Stimulated activated CD4-positive, alpha-beta T cell treated with anti-CD3 and anti-CD28 coated beads, Interleukin-4, amount 100 ng/mL, for 48 hours (primary cell): ENCODE measurements around the gene SPINK14.

Source experiments
- DNase-seq, 2 donors: peaks; one replicate each; pipeline ENCODE4 v3.0.0-alpha.2; 2020; ENCODE audit warnings: low read depth in 2 of 2

The SPINK14 gene, protein sequence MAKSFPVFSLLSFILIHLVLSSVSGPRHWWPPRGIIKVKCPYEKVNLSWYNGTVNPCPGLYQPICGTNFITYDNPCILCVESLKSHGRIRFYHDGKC

DNA sequence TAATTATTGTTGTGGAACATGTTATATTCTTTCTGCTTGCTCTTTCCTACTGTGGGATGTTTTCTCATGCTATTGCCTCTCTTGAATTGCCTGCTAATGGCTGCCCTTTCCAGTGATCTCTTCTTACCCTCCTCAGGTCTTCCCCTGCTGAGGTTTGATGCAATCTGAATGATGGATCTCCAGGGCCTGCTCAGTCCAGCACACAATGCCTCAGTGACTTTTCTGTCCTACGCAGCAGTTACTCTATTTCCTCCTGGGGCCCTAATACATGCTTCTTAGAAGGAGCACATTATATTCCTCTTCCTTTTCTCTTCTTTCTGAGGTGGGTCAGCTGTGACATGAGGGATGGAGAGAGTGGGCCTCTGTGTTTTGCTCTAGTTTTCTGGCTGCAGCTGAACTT, at the start of gene SPINK14:
Gene SPINK14, plus strand, starts transcription at position 301 of the 400 bp plus-strand sequence. CDS start 1,187 bp downstream, outside the sequence.
- DNase-seq: no peak

DNA sequence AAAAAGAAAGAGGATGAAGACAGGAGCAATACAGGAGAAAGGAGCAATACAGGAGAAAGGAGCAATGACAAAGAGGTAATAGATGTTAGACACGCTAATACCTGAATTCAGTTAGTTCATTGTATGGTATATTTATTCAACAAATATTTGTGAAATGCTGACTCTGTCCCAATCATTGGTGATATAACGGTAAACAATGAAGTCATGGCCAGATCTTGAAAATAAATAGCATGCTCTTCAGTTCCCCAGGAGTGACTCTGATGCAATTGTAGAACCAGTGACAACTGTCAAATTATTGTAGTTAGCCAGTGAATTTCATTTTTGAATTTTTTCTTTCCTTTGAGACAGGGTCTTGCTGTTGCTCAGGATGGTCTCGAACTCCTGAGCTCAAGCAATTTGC, 48.0 kb upstream of the SPINK14 start:
- DNase-seq: no peak

DNA sequence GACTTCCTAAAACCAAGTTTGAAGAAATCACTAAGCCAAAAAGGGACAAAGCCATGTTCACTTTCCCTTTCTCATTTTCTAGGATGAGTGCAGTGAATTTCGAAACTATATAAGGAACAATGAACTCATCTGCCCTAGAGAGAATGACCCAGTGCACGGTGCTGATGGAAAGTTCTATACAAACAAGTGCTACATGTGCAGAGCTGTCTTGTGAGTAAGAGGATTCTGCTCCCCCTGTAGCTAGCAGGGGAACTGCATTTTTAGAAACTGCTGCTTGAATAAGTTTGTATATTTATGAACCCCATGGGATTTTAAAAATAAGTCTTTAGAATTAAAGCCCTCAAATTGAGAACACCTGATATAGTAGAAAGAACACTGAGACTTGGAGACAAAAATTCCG, 42.7 kb upstream of the SPINK14 start:
- no peak for DNase-seq

DNA sequence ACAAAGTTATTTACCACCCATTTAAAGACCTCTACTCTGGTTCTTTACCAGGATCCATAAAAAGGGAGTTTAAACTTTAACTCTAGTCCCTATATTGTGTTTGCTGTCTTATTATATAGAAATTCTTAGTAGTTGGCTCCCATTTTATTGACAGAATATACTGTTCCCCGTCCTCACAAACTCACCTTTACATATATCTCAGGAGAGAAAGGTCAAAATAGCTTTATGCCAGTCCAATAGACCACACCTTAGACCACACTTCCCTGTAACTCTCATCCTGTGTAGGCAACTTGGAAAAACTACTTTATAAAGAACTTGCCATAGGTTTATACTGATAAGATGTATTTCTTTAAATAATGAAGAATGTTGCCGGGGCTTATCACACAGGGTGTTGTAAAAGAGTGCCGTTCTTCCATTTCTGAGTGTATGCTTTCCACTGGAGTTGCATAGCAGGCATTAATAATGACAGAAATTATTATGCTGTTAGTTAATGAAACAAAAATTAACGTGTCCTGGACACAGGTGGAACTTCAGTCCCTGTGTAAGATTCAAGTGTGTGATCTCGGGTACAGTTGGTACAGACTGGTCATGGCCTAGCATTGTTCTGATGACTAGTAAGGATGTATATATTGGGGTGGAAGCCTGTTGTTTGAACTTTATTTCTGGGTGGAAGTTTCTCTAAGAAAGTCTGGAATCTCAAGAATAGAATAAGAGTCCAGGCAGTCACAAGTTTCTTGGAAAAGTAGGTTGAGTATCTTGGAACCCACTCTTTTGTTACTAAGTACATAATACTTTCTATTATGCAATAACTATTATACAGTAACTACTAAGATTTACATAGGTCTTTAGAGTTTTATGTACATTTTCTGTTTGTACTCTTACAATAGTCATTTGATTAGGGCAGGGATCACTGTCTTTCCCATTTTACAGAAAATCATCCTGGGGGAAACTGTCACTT, 33.0 kb upstream of the SPINK14 start:
- no peak for DNase-seq

DNA sequence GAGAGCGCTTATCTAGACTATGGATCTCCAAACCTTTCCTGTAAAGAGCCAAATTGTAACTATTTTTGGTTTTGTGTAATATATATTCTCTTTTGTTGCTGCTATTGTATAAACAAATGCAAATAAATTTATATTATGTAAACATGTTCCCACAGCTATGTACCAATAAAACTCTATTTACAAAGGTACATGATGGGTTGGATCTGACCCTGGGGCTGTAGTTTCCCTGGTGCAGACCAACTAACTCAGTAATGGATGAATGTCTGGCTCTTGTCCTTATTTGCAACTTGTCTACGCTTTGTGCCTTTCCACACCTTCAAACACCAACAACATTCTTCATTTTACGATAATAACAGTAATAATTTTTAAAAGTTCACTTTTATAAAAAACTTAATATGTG, 27.5 kb upstream of the SPINK14 start:
- no peak for DNase-seq

DNA sequence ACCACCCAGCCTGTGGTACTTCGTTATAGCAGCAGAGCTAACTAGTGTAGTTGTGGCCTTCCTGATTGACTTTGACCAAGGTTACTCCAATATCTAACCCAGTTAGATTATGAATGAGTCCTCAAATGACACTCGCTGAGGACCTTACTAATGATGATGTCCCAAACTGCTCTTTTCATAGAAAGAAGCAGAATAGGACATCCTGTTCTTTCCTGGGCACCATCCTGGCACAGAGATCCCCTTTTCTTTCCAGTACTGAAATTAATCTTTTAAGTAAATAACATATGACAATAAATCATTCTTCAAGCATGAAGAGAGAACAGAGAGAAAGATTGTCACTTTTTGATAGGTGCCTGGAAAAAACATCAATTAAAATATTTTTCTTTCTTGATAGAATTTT, 26.7 kb upstream of the SPINK14 start:
- no peak for DNase-seq

DNA sequence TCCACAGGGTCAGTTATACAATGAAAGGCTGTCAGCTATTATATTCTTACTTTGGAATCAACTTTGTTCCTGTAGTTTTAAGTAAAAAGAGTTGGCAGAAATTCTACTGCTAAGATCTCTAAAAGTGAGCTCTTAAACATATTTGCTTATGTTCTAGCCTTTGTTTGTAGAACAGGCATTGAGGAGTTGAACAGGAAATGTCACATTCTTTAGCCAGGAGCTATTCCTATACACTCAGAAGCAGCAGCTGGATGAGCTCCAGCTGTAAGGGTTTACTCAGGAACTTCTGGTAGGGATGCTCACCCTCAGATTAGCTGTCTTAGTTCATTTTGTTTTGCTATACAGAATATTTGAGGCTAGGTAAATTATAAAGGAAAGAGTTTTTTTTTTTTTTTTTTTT, 22.4 kb upstream of the SPINK14 start:
- DNase-seq: no peak

DNA sequence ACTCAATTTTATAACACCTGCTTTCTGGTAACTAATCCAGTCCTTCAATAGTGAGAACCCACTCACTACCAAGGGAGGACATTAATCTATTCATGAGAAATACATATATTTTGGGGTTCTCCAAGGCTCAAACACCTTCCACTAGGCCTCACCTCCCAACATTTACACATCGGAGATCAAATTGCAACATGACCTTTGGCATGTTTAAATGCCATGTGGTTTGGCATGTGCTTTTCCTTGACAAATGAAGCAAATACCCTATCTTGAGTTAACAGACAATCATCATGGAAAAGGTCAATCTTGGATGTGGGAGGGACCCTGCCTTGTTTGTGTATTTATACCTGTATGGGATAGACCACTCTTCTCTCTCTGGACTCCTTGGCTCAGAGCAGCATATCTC, 21.9 kb upstream of the SPINK14 start:
- no peak for DNase-seq

DNA sequence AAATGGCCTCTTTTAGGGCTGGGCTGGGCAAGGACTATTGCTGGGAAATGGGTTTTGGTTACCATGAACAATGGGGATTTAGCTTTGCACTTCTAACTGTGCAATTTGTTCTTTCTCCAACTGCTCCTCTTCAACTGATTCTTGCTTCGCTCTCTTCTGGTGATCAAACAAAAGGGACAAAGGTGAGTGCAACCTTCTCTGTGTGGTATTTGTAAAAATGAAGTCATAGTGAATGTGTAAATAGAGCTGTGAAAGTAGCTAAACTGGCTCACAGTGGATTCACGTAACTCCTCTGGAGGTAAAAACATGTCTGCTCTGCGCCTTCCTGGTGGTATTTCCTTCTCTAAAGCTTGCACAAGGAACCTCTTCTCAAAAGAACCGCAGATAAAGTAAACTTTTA, 20.9 kb upstream of the SPINK14 start:
- no peak for DNase-seq

DNA sequence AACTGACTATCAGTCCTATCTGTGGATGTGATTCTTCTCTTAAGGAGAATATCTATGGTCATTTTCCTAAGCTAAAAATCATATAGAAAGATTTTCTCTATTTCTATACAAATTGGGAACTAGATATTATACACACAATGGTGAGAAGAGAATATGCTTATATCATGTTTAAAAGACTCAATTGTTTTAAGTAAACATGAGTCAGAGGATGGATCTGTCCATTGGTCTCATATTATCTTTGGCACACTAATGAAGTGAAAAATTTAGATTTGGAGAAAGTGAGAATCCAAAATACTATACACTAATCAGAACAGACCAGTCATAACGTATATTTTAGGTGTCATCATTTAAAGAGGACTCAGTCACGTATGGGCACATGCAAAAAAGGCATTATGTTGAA, 16.5 kb upstream of the SPINK14 start:
- no peak for DNase-seq

DNA sequence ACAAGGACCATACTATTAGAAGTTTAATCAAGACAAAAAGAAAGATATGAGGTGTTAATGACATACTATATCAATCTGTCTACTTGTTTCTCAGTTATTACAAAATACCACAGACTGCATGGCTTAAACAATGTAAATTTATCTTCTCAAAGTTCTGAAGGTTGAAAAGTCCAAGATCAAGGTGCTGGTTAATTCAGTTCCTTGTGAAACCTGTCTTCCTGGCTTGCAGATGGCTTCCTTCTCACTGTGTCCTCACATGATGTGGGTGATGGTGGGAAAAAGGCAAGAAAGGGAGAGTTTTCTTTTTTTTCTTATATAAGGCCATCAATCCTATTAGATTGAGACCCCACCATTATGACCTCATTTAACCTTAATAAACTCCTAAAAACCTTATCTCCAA, 15.6 kb upstream of the SPINK14 start:
- no peak for DNase-seq

DNA sequence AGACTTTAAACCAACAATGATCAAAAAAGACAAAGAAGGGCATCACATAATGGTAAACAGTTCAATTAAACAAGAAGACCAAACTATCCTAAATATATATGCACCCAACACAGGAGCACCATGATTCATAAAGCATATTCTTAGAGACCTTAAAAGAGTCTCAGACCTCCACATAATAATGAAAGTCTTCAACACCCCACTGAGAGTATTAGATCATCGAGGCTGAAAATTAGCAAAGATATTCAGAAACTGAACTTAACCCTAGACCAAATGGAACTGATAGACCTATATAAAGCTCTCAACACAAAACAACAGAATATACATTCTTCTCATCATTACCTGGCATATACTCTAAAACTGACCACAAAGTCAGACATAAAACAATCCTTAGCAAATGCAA, 11.7 kb upstream of the SPINK14 start:
- DNase-seq: no peak

DNA sequence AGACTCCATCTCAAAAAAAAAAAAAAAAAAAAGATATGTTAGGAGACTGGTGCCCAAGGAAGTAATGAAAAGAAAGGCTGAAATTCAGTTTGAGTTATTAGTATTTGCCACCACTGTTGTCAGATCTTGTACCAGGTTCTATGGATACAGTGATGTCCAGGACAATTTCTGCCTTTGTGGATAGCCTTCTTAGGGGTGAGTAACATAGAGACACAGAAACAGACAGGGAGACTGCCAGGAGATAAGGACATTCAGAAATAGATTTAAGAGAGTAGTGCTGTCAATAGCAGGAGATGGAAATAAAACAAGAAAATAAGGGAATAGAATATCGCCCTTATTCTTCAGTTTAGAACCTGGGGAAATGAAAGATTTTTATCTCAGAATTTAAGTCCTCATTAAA, 6.3 kb upstream of the SPINK14 start:
- no peak for DNase-seq

DNA sequence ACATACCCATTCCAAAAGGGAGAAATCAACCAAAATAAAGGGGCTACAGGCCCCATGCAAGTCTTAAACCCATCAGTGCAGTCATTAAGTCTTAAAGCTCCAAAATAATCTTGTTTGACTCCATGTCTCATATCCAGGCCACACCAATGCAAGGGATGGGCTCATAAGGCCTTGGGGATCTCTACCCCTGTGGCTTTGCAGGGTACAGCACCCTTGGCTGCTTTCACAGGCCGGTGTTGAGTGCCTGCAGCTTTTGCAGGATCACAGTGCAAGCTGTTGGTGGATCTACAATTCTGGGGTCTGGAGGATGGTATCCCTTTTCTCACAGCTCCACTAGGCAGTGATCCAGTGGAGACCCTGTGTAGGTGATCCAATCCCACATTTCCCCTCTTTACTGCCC, 5.0 kb upstream of the SPINK14 start:
- no peak for DNase-seq

DNA sequence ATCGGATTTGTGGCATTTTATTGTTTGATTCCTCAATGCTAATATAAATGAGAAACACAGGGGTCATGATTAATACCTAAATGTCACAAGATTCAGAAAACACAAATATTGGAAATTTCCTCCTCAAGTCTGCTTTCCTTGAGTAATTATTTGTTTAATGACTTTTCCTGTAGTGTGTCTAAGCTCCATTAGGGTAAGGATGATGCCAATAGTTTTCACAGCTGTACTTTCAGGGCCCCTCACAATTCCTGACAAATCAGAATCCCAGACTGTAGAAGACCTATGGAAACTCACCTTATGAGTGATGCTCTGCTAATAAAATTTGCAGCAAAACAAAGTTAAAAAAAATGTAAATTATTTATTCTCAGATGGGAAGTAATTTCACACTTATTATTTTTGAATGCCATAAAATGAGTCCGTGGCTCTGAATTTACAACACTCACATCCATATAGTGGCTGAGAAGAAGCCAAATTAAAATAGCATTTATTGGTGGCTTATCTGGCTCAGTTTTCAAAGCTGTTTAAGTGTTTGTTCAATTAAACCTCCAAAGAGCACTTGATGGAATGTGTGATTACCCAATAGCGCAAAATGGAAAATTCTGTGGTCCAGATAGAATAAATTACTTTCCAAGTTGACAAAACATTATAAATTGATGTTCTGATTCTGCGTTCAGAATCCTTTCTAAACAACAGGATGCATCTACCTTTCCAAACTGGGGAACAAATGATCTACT, 1.6 kb upstream of the SPINK14 start:
- no peak for DNase-seq

DNA sequence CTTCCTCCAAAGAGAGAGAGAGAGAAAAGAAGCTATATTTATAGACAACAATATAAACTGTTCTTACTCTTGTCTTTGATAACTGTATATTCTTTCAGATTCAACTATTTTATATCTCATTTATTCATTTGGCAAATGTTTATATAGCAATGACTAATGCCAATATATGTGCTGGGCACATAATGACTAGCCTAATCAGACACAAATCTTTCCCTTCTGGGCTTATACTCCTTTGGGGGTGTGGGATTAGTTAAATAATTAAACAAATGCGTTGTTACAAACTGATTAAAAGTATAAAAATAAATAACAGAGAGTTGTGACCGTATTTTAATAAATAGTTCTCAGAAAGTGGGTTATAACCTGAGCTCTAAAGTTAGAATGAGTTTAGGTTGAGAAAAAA, 4.0 kb downstream of the SPINK14 start:
- no peak for DNase-seq

DNA sequence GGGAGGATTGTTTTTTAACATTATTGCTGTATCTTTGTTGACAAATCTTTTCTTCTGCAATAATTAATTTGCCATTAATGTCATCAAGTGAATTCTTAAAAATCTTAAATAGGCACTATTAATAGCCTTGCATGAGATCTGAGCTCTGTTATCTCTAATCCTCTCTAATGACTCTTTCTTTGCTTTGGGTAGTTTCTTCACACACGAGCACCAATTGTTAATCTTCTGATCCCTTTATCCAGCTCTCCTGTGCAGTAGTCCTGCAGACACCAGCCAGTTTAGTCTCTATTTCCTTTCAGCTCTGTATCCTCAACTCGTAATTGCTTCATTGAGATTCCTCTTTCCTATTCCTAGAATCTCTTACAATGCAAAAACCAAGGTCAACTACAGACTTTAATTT, 8.1 kb downstream of the SPINK14 start:
- DNase-seq: no peak

DNA sequence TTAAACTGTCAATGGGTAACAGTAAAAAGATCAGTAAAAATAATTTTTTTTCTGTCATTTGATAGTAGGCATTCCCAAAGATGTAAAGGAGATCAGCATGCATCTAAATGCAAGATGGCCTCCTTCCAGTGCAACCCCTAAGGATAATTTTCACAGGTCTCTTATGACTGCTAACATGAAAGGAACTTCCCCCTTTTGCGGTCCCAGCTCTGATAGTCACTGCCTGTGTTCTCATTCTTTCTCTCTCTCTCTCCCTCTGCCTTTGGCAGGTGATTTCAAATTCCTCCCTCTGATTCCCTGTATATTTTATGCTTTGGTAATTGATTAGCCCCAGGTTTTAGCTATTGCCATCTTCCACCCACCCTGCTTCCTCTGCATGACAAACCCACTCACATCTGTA, 8.9 kb downstream of the SPINK14 start:
- DNase-seq: no peak

DNA sequence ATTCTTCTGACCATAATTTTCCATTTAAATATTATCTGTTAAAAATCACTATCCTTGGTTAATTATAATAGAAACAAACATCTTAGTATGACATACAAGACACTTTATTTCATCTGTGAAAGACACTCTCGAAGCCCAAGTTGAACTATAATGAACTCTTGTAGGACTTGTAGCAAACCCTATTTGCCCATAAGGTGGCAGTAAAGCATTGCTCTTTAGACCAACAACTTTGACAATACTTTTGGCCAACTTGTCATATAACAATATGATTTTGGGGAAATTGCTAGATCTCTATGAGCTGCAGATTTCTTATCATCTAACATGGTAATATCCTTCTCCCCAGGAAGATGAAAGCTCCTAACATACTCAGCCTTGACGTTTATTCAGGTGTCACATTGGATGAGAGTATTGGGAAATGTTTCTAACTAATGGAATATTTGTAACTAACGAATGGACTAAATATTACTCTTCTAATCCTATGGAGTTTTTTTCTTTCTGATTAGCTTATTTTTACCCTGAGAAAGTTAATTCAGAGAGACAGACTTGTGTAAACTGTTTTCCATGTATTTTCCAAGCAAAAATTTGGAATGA, 11.0 kb downstream of the SPINK14 start:
- DNase-seq: no peak

DNA sequence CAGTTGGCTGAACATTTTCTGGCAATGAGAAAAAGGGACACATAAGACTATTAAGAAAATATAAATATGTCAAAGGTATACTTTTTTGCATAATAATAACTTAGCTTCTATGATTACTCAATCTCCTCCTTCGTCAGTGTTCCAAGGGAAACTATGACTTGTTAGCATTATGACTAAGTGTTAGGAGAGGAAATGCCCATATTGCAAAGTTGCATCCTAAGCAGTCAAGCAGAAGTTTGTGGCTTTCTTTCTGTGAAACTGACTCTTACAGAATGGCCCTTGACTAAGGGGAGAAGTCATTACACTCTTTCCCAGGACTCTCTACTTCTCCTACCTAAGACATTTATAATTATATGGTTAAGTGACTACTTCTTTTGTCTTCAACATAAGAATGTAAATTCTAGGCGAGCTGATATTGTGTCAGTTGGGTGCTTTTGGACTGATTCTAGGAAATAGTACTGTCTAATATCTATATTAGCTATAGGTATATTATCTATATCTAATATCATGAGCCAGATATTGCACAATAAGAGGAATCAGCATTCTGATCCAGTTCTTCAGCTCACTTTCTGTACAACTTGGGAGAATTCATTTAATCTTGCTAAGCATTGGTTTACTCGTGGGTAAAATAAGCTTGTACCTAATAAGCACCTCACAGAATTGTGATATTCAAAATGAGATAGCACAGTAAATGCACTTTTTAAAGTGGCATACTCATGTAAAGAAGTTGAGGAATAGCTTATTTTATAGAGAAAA, 18.1 kb downstream of the SPINK14 start:
- no peak for DNase-seq

DNA sequence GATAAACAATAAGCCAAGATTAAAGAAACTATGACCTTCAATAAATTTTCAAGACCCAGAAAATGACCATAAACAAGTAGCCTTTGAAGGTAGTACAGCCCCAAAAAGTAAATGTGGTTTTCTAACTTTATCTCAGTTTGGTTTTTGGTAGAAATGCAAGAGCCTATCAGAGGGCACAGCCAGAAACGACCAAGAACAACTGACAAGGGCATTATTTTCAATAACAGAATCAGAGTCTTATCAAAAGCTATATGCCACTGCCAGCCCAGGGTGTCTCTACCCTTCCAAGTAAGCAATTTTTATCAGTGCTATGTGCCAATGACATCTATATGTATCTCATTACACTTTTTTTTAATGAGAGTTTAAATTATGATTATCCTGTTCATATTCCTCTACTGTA, 22.7 kb downstream of the SPINK14 start:
- DNase-seq: no peak

DNA sequence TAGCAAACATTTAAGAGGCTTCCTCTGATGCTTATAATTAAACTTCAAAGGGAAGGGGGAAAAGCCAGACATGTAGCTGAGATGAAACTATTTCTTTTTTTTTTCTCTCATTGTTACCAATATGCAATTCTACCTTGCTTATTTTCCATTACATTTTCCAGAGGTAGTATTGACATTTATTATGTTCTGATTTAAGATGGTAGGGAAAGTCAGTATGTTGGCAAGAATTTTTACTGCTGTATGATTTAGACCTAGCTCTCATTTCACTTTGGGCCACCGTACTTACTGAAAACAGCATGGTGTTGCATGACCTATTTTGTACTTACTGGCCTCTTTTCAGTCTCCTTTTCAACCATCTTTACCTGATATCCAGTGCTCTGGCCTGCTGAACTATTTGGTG, 24.9 kb downstream of the SPINK14 start:
- DNase-seq: no peak
